ENCODE measurements around the gene YY1AP1.
"Not testable (repeated sequence)": the region's sequence is repeated elsewhere in the genome, so short reads cannot be mapped to it uniquely, and the experiment has no call there.

- not testable (repeated sequence) for TF ChIP-seq EP300 (IDR thresholded peaks at IDR 0.05; ENCODE audit: borderline replicate concordance in 1 of 2, control insufficient read depth in 1 of 2, low read depth in 2 of 2, low read length in 2 of 2); HDAC6 (IDR thresholded peaks at IDR 0.05; ENCODE audit: unreplicated experiment); CREB1 (IDR thresholded peaks at IDR 0.05; ENCODE audit: low read depth); TBL1XR1 (IDR thresholded peaks at IDR 0.05; ENCODE audit: low read depth, low read length); CHD2 (IDR thresholded peaks at IDR 0.05; ENCODE audit: borderline replicate concordance, low read depth, low read length); ATF3 (IDR thresholded peaks at IDR 0.05; ENCODE audit: borderline replicate concordance, extremely low read depth, low read depth, low read length); RFX5 (IDR thresholded peaks at IDR 0.05; ENCODE audit: low read depth, low read length); CTCF (IDR thresholded peaks at IDR 0.05 in 2 of 3, conservative IDR thresholded peaks at IDR 0.05 in 1 of 3; ENCODE audit: control insufficient read depth in 2 of 3, extremely low read depth in 1 of 3, insufficient read depth in 1 of 3, low read depth in 3 of 3, low read length in 3 of 3); CEBPB (IDR thresholded peaks at IDR 0.05; ENCODE audit: borderline replicate concordance in 1 of 2, low read depth in 2 of 2, low read length in 2 of 2)
Observed at GRCh38 chr1:155689081-155689607, 570 bp upstream of the YY1AP1 start, which contains the start of gene DAP3.
